Endothelial cell (in vitro differentiated cells): ENCODE results near the gene TAS1R3. TPM values are rescaled to one million over a fixed set of nuclear protein-coding genes. Genes with fewer than 3 reads are reported as not detected.
A peak's percentile ranks its signal among the peaks of the same experiment; 100 is the strongest.

ENCODE experiments used
- DNase-seq: peaks from one replicate; pipeline ENCODE4 v3.0.0; 2021; ENCODE audit warnings: low spot score
- H3K27ac Mint-ChIP-seq: one replicate; pipeline ENCODE4 v1.8.0; 2021; ENCODE audit warnings: mixed read lengths, inconsistent platforms; ENCODE audit not compliant: unreplicated experiment
- H3K27me3 Mint-ChIP-seq: one replicate; pipeline ENCODE4 v1.8.0; 2021; ENCODE audit warnings: mild to moderate bottlenecking, moderate library complexity, mixed read lengths, inconsistent platforms; ENCODE audit not compliant: unreplicated experiment
- H3K36me3 Mint-ChIP-seq: one replicate; pipeline ENCODE4 v1.8.0; 2021; ENCODE audit warnings: mild to moderate bottlenecking, low read depth, mixed read lengths, inconsistent platforms; ENCODE audit not compliant: unreplicated experiment
- H3K4me1 Mint-ChIP-seq: one replicate; pipeline ENCODE4 v1.8.0; 2021; ENCODE audit warnings: mild to moderate bottlenecking, mixed read lengths, inconsistent platforms; ENCODE audit not compliant: unreplicated experiment
- H3K4me3 Mint-ChIP-seq: one replicate; pipeline ENCODE4 v1.8.0; 2021; ENCODE audit warnings: mild to moderate bottlenecking, mixed read lengths, inconsistent platforms; ENCODE audit not compliant: unreplicated experiment
- H3K9me3 Mint-ChIP-seq: one replicate; pipeline ENCODE4 v1.8.0; 2021; ENCODE audit warnings: mixed read lengths, inconsistent platforms; ENCODE audit not compliant: unreplicated experiment
- CTCF ChIP-seq: fragments of 200-600 bp; sonication (generic); IDR thresholded peaks from one replicate; pipeline ENCODE4 v1.5.0; 2021; ENCODE audit warnings: antibody characterized with exemption; ENCODE audit not compliant: unreplicated experiment
- total RNA-seq: library from RNA; stranded (reverse); fragmentation: NEBNext Ultra II Directional; extraction: Animal tissue kit (Norgen Biotek cat#: 25700); gene quantifications from one replicate; pipeline ENCODE4 v1.2.1, GENCODE V29; 2021; ENCODE audit not compliant: unreplicated experiment

Gene TAS1R3
- total RNA-seq, 1 donor from 2014 or later: 1.2 TPM

- Mint-ChIP-seq H3K27me3 (peaks cover 23% of the 10 kb centered on the region), H3K36me3 (peaks cover 6% of the 10 kb centered on the region), H3K4me3 (peak overlapping the region; percentile 84), H3K4me1 (peaks cover 4% of the 10 kb centered on the region), H3K27ac (peak overlapping the region; percentile 61), H3K9me3 (no peaks in the 10 kb centered on the region)
- no peak for DNase-seq
- no peak for TF ChIP-seq CTCF
Observed at GRCh38 chr1:1351511-1352427, 20.7 kb downstream of the TAS1R3 start.

GRCh38 chr1:1352786-1353388 lies 21.8 kb downstream of the TAS1R3 start:
- Mint-ChIP-seq H3K4me3 (no peak overlapping the region), H3K36me3 (peaks cover 6% of the 10 kb centered on the region), H3K4me1 (peaks cover 4% of the 10 kb centered on the region), H3K27ac (no peak overlapping the region), H3K27me3 (peaks cover 23% of the 10 kb centered on the region), H3K9me3 (no peaks in the 10 kb centered on the region)
- no peak for TF ChIP-seq CTCF
- DNase-seq: no peak

- peaks cover 21% of the 10 kb centered on the region for H3K27me3 Mint-ChIP-seq
- TF ChIP-seq CTCF: no peak
- no peak overlapping the region for H3K4me3 Mint-ChIP-seq
- peaks cover 4% of the 10 kb centered on the region for H3K4me1 Mint-ChIP-seq
- H3K36me3 Mint-ChIP-seq: peaks cover 6% of the 10 kb centered on the region
- DNase-seq: no peak
- H3K27ac Mint-ChIP-seq: no peak overlapping the region
- H3K9me3 Mint-ChIP-seq: no peaks in the 10 kb centered on the region
Observed at GRCh38 chr1:1353389-1354151, 22.5 kb downstream of the TAS1R3 start.

- no peak overlapping the region for H3K27ac Mint-ChIP-seq
Observed at GRCh38 chr1:1354271-1355247, 23.5 kb downstream of the TAS1R3 start.

More at GRCh38 chr1:1354271-1355247, 23.5 kb downstream of the TAS1R3 start:
- Mint-ChIP-seq H3K4me3 (peak overlapping the region; percentile 71), H3K36me3 (peaks cover 6% of the 10 kb centered on the region), H3K4me1 (peaks cover 4% of the 10 kb centered on the region), H3K27me3 (peaks cover 24% of the 10 kb centered on the region), H3K9me3 (no peaks in the 10 kb centered on the region)
- TF ChIP-seq CTCF: no peak
- no peak for DNase-seq
